HG03571 (cell line): ENCODE data around the gene PSMD3.

Experiments
- ATAC-seq: cut with Tn5 transposase; IDR thresholded peaks from one replicate; pipeline ENCODE4 v1.9.1; 2021; ENCODE audit not compliant: unreplicated experiment

The PSMD3 gene

GRCh38 chr17:39955726-39956225 lies 24.8 kb upstream of the PSMD3 start:
- no peak for ATAC-seq

DNA sequence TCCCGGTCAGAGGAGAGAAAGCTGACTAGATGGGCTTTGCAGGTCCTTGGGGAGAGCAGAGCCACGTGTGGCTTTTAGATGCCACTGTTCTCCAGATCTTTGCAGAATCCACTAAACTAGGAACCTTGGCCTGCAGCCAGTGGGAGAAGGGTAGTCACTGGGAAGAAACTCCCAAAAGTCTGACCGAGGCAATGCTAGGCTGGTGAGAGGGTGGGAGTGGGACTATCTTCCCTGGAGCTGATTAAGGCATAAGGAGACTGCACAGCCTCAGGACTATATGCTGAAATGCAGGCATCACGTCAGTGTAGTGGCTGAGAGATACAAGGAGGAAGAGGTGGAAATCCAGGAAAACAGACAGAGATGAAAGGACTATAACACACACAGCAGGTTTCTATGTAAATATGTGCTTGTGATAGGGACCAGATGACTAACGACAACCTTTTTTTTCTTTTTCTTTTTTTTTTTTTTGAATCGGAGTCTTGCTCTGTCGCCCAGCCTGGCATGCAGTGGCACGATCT lies 20.0 kb upstream of the PSMD3 start:
- ATAC-seq: no peak

GRCh38 chr17:39962642-39963220 lies 17.9 kb upstream of the PSMD3 start, which contains the start of gene GSDMA:
GSDMA (plus strand) TSS chr17:39963004; CDS start chr17:39965688, 2,684 bp downstream.
- ATAC-seq: no peak

DNA sequence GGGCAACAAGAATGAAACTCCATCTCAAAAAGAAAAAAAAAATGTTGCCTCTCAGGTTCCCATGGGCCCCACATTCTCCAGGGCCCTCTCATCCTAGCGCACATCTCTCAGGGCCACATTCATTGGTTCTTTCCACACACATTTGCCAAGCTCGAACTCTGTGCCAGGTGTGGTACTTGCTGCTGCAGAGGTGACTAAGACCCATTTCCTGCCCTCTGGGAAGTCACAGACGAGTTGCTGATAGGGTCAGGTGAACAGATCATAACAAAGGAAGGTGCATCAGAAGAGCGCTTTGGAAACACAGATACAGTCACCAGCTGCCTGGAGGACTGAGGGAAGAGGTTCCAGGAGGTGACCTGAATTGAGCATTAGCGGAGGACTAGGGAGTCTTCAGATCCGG lies 16.8 kb upstream of the PSMD3 start:
- no peak for ATAC-seq

- no peak for ATAC-seq
Observed at GRCh38 chr17:39965017-39965699, 15.4 kb upstream of the PSMD3 start.

GRCh38 chr17:39966771-39967170 lies 13.8 kb upstream of the PSMD3 start:
- no peak for ATAC-seq

DNA sequence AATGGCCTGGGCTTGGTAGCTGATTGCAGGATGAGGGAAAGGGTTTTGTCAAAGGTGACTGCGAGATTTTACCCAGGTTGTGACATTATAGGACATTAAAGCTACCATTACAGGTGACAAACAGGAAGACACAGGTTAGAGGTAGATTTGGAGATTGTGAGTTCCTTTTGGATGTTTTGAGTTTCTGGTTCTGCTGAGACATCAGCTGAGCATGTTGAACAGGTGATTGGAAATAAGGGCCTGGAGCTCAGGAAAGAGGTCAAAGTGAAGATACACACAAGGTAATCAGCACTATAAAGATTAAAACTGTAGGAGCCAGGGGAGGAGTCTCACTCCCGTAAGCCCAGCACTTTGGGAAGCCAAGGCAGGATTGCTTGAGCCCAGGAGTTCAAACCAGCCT lies 11.8 kb upstream of the PSMD3 start:
- no peak for ATAC-seq

DNA sequence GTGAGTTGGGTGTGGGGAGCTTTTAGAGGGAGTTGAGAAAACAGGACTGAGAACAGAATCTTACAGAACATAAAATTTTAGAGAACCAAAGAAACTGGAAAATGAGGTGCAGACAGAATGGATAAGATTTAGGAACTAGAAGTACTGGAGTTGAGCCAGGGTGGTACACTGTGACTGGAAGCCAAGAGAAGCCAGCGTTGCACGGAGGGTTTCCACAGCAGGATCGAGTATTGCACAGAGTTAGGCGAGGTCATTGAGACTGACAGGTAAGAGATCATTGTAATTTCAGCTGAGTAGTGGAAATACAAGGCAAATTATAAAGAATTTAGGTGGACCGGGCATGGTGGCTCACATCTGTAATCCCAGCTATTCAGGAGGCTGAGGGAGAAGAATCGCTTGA lies 11.2 kb upstream of the PSMD3 start:
- ATAC-seq: no peak

GRCh38 chr17:39970157-39970692 lies 10.4 kb upstream of the PSMD3 start:
- ATAC-seq: no peak

DNA sequence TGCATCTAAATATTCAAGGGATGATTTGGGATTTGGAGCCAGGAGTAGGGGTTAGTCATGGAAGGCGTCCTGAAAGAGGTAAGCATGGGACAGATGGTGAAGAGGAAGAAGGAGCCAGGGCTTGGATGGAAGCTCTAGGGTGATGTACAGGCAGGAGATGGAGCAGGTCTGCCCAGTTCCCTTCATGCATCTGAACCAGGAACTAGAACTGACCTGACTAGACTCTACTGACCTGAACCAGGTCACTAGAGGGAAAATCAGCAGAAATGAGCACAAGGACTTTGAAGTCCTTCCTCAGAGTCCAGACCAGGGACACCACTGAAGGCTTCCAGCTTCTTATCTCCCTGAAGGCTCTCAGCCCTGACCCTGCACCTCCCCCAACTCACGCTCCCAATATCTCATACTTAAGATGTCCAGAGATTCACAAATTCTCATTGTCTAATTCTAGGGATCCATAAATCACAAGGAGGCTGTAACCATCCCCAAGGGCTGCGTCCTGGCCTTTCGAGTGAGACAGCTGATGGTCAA lies 9.5 kb upstream of the PSMD3 start:
- no peak for ATAC-seq

GRCh38 chr17:39972271-39972670 lies 8.3 kb upstream of the PSMD3 start:
- no peak for ATAC-seq

DNA sequence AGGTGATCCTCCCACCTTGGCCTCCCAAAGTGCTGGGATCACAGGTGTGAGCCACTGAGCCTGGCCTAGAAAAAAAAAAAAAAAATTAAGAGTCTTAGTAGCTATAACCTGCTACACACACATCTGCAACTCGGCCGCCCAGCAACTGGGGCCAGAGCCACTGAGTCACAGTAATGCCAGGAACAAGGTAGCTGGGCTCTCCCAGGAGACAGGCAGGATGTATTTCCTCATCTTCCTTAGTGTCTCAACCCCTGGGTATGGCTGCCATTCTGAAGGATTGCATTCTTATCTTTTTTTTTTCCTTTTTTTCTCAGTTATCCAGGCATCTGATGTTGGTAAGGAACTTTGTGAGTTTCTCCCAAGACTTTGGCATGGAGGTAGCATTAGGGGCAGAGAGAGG lies 7.1 kb upstream of the PSMD3 start:
- ATAC-seq: no peak

- no peak for ATAC-seq
Observed at GRCh38 chr17:39974433-39974832, 6.2 kb upstream of the PSMD3 start.

DNA sequence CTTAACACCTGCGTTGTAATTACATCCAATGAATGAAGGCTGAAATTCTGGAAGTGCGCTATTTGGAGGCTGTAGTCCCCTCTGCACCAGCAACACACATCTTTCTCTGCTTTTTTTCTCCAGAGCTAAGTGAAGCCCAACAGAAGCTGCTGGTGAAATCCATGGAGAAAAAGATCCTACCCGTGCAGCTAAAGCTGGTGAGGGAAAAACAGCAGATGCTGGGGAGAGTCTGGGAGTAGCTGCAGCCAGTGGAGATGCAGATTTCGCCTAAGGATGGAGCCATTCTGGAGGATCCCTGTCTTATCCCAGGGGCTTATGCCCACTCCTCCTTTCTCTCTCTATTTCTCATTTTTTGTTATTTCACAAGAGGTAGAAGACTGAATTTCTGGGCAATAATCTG lies 4.8 kb upstream of the PSMD3 start:
- ATAC-seq: no peak

GRCh38 chr17:39979016-39979670 lies 1.5 kb upstream of the PSMD3 start:
- no peak for ATAC-seq

DNA sequence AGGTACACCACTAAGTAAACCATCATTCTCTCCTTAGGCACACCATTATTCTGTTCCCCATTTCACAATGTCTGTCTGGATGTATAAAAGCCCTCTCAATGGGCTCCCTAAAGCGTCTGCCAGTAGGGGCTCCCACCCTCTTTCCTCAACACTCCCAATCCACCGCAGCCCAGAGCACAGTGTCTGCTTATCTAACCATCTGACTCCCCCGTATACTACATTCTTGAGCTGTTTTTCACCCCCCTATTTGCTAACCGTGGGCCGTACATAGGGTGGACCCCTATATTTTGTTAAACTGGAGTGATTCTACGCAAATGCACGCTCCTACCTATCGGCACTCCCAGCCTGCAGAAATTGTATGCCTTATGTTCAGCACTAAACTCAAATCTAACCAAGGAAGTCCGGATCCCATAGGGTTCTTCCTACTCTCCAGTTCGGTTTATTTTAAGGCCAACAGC lies 685 bp upstream of the PSMD3 start:
- peak; percentile 12 for ATAC-seq

GRCh38 chr17:39981207-39981741 lies 667 bp downstream of the PSMD3 start:
- no peak for ATAC-seq

- no peak for ATAC-seq
Observed at GRCh38 chr17:39981766-39982375, 1.3 kb downstream of the PSMD3 start.

- no peak for ATAC-seq
Observed at GRCh38 chr17:39988206-39988810, 7.7 kb downstream of the PSMD3 start.

- ATAC-seq: no peak
Observed at GRCh38 chr17:39994448-39994847, 13.8 kb downstream of the PSMD3 start.
